HUES48 (cell line): ENCODE data around the gene MMP21.

Experiments used
- H3K27ac ChIP-seq: one replicate; pipeline ENCODE4 v1.7.0; 2013; ENCODE audit warnings: low read depth, low read length, inconsistent platforms
- H3K27me3 ChIP-seq: 2 replicates; pipeline ENCODE4 v1.6.1; 2013; ENCODE audit warnings: mild to moderate bottlenecking, low read length; ENCODE audit not compliant: control insufficient read depth, insufficient read depth
- H3K36me3 ChIP-seq: 2 replicates; pipeline ENCODE4 v1.6.1; 2013; ENCODE audit warnings: low read length; ENCODE audit not compliant: control insufficient read depth, insufficient read depth
- H3K4me1 ChIP-seq: 2 replicates; pipeline ENCODE4 v1.6.1; 2013; ENCODE audit warnings: mild to moderate bottlenecking, low read length; ENCODE audit not compliant: control insufficient read depth, insufficient read depth
- H3K4me3 ChIP-seq: 2 replicates; pipeline ENCODE4 v1.5.1; 2013; ENCODE audit warnings: mild to moderate bottlenecking, low read depth, low read length
- H3K9ac ChIP-seq: 2 replicates; pipeline ENCODE4 v1.6.1; 2013; ENCODE audit warnings: mild to moderate bottlenecking, low read depth, low read length, moderate library complexity
- H3K9me3 ChIP-seq: 2 replicates; pipeline ENCODE4 v1.6.1; 2013; ENCODE audit warnings: low read length; ENCODE audit not compliant: control insufficient read depth, insufficient read depth

Gene MMP21

GRCh38 chr10:125788156-125789034 is 12.8 kb upstream of the MMP21 start:
- no peaks in the 10 kb centered on the region for H3K9me3 ChIP-seq
- no peaks in the 10 kb centered on the region for H3K27me3 ChIP-seq
- no peak overlapping the region for H3K4me3 ChIP-seq
- H3K27ac ChIP-seq, result no peak overlapping the region
- H3K9ac ChIP-seq, result no peak overlapping the region
- peaks cover 26% of the 10 kb centered on the region for H3K36me3 ChIP-seq
- no peaks in the 10 kb centered on the region for H3K4me1 ChIP-seq

GRCh38 chr10:125785791-125786190 is 10.2 kb upstream of the MMP21 start:
- Histone ChIP-seq H3K9ac (no peak overlapping the region), H3K27ac (no peak overlapping the region), H3K36me3 (peaks cover 10% of the 10 kb centered on the region), H3K4me1 (no peaks in the 10 kb centered on the region), H3K9me3 (no peaks in the 10 kb centered on the region), H3K4me3 (no peak overlapping the region), H3K27me3 (no peaks in the 10 kb centered on the region)

DNA sequence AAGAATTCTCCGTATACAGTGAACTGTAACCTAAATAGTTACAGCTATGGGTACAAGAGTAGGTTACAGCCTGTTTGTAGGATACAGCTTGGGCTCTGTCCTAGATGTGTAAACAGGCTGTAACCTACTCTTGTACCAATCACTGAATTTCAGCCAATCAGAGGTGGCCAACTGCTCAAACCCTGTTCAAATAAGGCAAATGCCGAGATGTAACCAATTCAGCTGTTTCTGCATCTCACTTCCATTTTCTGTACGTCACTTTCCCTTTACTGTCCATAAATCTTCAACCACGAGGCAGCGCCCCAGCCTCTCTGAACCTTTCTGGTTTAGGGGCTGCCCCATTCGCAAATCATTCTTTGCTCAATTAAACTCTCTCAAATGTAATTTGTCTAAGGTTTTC is 8.3 kb upstream of the MMP21 start:
- peaks cover 6% of the 10 kb centered on the region; the same call in 1 of the 2 replicates for H3K36me3 ChIP-seq
- no peaks in the 10 kb centered on the region for H3K9me3 ChIP-seq
- H3K4me1 ChIP-seq, result no peaks in the 10 kb centered on the region
- H3K9ac ChIP-seq, result no peak overlapping the region
- no peaks in the 10 kb centered on the region for H3K27me3 ChIP-seq
- H3K4me3 ChIP-seq, result no peak overlapping the region
- no peak overlapping the region for H3K27ac ChIP-seq

DNA sequence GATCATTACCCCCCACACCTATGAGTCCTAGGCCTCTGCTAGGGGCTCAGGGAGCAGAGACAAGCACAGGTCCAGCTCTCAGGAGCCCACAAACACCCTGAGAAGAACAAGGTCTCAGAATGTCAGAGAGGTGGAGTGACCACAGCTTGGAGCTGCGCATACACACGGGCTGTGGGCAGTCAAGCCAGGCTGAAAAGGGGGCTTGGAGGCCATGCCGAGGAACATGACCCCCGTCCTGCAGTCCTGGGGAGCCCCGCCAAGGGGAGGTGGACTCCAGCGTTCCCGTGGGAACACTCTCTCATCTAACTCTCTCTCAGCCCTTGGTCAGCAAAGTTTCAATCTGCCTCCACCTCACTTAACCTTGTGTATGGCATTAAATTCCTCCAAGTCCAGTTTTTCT is 7.8 kb upstream of the MMP21 start:
- Histone ChIP-seq H3K27me3 (no peaks in the 10 kb centered on the region), H3K36me3 (peaks cover 3% of the 10 kb centered on the region; the same call in 1 of the 2 replicates), H3K4me1 (no peaks in the 10 kb centered on the region), H3K4me3 (no peak overlapping the region), H3K9me3 (no peaks in the 10 kb centered on the region), H3K9ac (no peak overlapping the region), H3K27ac (no peak overlapping the region)

GRCh38 chr10:125782616-125783015 is 7.0 kb upstream of the MMP21 start:
- Histone ChIP-seq H3K4me1 (no peaks in the 10 kb centered on the region), H3K27me3 (no peaks in the 10 kb centered on the region), H3K4me3 (no peak overlapping the region), H3K27ac (no peak overlapping the region), H3K9me3 (no peaks in the 10 kb centered on the region), H3K9ac (no peak overlapping the region), H3K36me3 (no peaks in the 10 kb centered on the region)

- Histone ChIP-seq H3K4me1 (no peaks in the 10 kb centered on the region), H3K27me3 (no peaks in the 10 kb centered on the region), H3K9me3 (no peaks in the 10 kb centered on the region), H3K4me3 (no peak overlapping the region), H3K36me3 (no peaks in the 10 kb centered on the region), H3K9ac (no peak overlapping the region), H3K27ac (no peak overlapping the region)
These were observed 6.4 kb upstream of the MMP21 start for GRCh38 chr10:125782054-125782453.

DNA sequence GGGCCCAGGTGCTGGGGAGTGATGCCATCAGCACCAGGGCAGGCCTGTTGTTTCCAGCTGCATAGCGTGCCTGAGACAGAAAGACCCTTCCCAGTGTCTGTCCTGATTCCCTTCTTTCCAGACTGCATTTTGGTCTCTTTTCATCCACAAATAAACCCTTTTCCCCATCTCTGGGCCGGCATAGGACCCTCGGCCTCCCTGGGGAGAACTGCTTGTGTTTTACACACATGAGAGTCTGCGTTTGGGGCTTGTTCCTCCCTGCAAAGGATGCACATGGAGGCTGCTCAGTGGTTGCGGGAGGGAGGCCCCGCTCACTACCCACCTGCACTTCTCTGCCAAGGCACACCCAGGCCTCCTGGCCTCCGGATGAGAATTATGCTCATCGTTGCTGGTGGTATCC is 5.8 kb upstream of the MMP21 start:
- H3K9ac ChIP-seq, result no peak overlapping the region
- no peaks in the 10 kb centered on the region for H3K4me1 ChIP-seq
- no peaks in the 10 kb centered on the region for H3K27me3 ChIP-seq
- H3K9me3 ChIP-seq, result no peaks in the 10 kb centered on the region
- no peak overlapping the region for H3K4me3 ChIP-seq
- H3K36me3 ChIP-seq, result no peaks in the 10 kb centered on the region
- no peak overlapping the region for H3K27ac ChIP-seq

GRCh38 chr10:125779403-125780327 is 4.0 kb upstream of the MMP21 start:
- Histone ChIP-seq H3K9ac (no peak overlapping the region), H3K9me3 (no peaks in the 10 kb centered on the region), H3K4me1 (no peaks in the 10 kb centered on the region), H3K27me3 (no peaks in the 10 kb centered on the region), H3K4me3 (no peak overlapping the region), H3K36me3 (no peaks in the 10 kb centered on the region), H3K27ac (no peak overlapping the region)

DNA sequence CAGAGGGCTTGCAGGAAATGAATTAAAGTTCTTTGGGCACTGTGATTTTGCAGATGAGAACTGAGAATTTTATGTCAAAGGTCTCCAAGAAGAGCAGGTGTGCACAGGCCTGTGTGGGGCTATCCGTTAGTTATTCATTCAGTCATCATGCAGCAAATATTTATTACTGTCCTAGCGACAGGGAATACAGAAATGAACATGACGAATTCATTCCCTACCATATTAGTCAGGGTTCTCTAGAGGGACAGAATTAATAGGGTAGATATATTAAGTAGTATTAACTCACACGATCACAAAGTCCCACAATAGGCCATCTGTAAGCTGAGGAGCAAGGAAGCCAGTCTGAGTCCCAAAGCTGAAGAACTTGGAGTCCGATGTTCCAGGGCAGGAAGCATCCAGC is 2.9 kb upstream of the MMP21 start:
- H3K9me3 ChIP-seq, result no peaks in the 10 kb centered on the region
- no peaks in the 10 kb centered on the region for H3K36me3 ChIP-seq
- H3K9ac ChIP-seq, result no peak overlapping the region
- no peak overlapping the region for H3K4me3 ChIP-seq
- H3K4me1 ChIP-seq, result no peaks in the 10 kb centered on the region
- no peaks in the 10 kb centered on the region for H3K27me3 ChIP-seq
- no peak overlapping the region for H3K27ac ChIP-seq

- H3K9ac ChIP-seq, result no peak overlapping the region
- H3K4me3 ChIP-seq, result no peak overlapping the region
- no peaks in the 10 kb centered on the region for H3K4me1 ChIP-seq
- no peaks in the 10 kb centered on the region for H3K27me3 ChIP-seq
- H3K9me3 ChIP-seq, result no peaks in the 10 kb centered on the region
- H3K27ac ChIP-seq, result no peak overlapping the region
- no peaks in the 10 kb centered on the region for H3K36me3 ChIP-seq
These were observed 2.2 kb upstream of the MMP21 start for GRCh38 chr10:125777806-125778205.
